Cardiac septum (tissue), 1 donor: ENCODE measurements around the gene TAF4. TPM values are rescaled to one million over a fixed set of nuclear protein-coding genes. Genes with fewer than 3 reads are reported as not detected.
"Not testable (repeated sequence)": the region's sequence is repeated elsewhere in the genome, so short reads cannot be mapped to it uniquely, and the experiment has no call there.

ENCODE experiments used
- DNase-seq: peaks from one replicate; pipeline ENCODE4 v3.0.0-alpha.2; 2020; ENCODE audit warnings: low spot score
- intact Hi-C: fragments of 100-400 bp; cut with DNase I; formaldehyde crosslinking; loops from one replicate; pipeline ENCODE4 v1.14.0; 2022
- total RNA-seq: library from RNA; stranded (reverse); fragmentation: NEBNext Ultra II Directional; extraction: Animal tissue kit (Norgen Biotek cat#: 25700); gene quantifications from one replicate; pipeline ENCODE4 v1.2.1, GENCODE V29; 2021
- donor health status: DM: no; HTN: no; CAD: no.

Gene TAF4
- total RNA-seq, 1 donor from 2014 or later = 13.6 TPM

DNA sequence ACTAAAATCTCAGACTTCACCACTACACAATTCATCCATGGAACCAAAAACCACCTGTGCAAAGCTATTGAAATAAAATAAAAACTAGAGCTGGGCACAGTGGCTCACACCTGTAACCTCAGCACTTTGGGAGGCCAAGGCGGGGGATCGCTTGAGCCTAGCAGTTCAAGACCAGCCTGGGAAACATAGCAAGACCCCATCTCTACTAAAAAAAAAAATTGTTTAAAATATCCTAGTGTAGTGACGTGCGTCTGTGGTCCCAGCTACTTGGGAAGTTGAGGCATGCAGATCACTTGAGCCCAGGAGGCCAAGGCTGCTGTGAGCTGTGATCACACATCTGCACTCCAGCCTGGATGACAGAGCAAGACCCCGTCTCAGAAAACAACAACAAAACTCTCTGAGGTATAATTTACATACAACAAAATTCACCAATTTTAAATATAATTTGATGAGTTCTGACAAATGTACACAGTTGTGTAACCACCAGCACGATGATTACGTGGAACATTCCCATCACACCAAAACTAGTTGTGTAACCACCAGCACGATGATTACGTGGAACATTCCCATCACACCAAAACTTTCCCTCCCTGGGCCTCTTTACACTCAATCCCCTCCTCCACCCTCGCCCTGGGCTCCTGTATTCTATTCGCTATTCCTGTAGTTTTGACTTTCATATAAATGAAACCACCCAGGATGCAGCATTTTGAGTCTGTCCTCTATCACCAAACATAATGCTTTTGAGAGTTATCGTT, 107.5 kb downstream of the TAF4 start:
- intact Hi-C loops = no loop called here

DNA sequence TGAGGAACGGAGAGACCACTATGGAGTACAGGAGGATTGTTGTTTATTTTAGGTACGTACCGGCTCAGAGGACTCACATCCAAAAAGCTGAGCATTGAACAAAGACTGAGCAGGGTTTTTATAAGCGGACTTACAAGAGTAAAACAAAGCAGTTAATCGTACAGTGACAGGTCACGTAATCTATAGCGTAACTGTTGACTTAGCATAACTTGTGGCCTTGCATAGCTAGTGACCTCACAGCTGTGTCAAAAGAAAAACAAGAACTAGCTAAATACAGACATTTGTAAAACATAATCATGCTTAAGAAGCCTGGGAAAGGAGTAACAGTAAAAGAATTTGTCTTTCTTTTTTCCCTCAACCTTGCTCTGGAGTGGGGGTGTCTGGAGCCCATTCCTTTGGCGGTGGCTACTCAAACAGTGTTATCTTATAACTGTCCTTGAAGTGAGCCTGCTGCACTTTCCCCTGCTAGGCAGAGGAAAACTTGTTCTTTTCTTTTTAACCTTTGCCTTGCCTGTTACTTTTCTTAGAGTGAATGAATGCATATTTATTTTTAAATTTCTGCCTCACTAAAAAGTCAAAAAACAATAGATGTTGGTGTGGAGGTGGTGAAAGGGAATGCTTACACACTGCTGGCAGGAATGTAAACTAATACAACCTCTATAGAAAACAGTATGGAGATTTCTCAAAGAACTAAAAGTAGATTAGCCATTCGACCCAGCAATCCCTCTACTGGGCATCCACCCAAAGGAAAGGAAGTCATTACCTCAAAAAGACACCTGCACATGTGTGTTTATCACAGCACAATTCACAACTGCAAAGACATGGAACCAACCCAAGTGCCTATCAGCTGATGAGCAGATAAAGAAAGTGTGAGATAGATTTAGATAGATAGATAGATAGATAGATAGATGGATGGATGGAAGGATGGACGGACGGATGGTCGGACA, 109.0 kb downstream of the TAF4 start:
- DNase-seq = peak; percentile 5
- intact Hi-C loops = no loop called here

More for the DNA sequence above, 107.5 kb downstream of the TAF4 start:
- peak; percentile 43 for DNase-seq

DNA sequence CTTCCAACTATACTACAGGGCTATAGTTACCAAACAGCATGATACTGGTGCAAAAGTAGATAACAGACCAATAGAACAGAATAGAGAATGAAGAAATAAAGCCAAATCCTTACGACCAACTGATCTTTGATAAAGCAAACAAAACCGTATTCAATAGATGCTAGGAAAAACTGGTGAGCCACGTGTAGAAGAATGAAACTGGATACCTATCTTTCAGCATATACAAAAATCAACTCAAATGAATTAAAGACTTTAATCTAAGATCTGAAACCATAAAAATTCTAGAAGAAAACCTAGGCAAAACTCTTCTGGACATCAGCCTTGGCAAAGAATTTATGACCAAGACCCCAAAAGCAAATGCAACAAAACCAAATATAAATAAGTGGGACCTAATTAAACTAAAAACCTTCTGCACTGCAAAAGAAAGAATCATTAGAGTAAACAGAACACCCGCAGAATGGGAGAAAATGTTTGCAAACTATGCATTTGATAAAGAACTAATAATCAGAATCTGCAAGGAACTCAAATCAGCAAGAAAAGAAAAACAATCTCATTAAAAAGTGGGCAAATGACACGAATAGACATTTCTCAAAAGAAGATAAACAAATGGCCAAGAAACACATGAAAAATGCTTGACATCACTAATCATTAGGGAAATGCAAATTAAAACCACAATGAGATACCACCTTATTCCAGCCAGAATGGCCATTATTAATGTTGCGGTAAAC, 109.8 kb downstream of the TAF4 start:
- DNase-seq = no peak
- intact Hi-C loops = no loop called here

DNA sequence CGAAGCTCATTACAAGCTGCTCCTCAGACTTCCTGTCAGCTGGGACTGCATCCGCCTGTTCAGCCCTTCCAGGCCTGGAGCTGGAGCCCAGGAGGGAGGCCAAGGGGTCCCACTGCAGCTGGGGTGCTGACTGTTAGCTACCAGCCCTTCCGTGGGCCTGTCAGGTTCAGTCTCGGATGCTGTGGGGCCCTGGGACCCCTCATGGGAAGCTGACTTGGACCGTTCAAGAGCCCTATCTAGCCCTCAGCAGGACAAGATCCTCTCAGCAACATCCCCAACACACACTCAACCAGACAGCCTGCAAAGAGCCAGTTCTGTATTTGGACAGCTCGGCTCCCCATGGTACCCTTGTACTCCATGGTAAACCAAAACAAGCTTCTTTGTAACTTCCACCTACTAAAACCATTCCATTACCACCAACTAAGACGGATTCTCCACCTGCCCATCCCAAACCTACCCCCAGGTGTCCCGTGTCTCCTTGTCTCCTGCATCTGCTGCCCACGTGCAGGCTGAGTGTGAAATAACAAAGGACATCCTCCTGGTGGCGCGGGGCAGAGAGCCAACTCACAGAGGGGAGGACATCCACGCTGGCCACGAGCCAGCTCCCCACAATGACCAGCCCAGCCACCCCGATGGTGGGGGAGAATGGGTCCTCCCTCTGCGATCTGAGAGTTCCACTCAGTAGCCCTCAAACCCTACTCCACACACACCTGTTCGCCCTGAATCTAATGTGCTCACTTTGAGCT, 111.2 kb downstream of the TAF4 start:
- DNase-seq = peak; percentile 59
- intact Hi-C loops = no loop called here

DNA sequence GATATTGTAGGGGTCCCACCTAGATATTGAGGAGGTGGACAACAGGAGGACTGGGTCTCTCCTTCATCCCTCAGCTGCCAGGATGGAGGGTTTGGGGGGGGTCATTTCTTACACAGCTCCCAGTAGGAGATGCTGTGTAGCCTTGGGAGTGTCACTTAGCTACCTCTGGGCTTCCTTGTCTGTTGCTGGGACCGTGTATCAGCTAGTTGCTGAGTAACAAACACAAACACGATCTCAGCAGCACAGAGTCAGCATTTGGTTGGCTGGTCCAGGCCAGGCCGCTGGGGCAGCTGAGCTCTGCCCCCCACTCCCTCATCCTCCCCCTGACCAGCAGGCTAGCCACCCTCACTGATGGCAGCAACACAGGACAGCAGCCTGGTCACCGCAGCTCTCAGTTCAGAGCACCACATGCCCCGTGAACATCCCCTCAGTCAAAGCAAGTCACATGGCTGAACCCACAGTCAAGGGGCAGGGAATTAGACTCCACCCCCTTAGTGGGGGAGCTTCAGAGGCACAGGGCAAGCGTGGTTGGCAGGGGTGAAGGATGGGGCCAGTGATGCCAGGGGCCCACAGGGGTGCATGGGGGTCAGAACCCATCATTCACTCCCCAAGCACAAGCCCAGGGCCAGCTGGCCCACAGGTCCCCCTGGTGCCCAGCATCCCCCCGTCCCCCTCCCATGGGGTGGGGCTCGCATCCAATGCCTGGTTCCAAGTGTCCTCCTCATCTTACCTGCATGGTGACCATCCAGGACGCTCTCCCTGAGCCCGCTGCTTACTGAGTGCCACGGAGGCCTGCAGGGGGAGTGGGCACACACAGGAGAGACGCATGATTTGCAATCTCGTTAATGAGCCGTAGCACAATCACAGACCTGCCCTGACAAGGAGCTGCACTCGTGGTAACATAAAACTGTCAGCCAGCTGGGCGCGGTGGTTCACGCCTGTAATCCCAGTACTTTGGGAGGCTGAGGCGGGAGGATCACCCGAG, 112.4 kb downstream of the TAF4 start:
- intact Hi-C loops = no loop called here
- peak; percentile 38 for DNase-seq

DNA sequence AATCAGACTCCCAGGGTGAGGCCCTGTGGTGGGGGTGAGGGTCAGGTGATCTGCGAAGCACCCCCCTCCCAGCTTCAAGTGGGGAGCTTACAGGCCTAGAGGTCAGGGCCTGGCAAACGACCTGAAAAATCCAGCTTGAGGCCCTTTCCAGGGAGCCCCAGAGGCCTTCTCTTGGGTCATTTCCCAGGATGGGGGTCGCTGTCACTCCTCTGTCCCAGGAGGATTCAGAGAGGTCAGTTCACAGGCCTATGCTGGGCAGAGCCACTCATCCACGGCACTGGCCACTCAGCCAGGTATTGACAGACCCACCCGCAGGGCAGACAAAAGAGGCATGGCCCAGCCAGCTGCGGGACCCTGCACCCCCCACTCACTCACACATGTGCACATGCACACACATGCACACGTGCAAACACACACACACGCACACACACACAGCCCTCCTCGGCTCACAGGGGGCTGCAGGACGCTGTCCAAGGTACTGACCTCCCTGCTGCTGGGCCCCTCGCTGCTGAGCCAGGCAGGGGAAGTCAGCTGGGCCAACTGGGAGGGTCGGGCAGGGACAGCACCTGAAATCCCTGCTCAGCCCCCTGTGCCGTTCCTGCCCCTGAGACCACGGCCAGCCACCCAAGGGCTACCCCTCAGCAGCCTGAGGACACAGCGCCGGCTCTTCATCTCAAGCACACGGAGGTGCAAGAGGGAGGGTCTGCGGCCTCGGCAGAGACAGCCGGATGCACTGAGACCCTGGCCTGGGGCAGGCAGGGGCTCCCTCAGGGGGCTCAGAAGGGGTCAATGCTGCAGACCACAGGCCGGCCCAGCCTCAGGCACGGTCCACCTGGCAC, 113.8 kb downstream of the TAF4 start:
- peak; percentile 54 for DNase-seq
- intact Hi-C loops = no loop called here

DNA sequence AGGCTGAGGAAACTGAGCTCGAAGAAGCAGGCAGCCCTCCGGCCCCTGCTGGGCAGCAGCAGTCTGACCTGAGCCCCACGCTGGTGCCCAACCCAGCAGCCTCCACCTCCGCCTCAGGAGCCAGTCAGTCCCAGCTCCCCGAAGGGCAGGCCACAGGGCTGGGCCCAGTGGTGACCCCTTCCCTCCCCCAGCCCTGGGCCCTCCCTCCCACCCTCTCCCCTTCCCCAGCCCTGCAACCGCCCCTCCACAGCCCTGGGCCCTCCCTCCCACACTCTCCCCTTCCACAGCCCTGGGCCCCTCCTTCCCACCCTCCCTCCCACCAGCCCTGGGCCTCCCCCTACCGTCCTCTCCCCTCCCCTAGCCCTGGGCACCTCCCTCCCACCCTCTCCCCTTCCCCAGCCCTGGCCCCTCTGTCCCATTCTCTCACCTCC, 115.0 kb downstream of the TAF4 start:
- DNase-seq = peak; percentile 49
- intact Hi-C loops = no loop called here

DNA sequence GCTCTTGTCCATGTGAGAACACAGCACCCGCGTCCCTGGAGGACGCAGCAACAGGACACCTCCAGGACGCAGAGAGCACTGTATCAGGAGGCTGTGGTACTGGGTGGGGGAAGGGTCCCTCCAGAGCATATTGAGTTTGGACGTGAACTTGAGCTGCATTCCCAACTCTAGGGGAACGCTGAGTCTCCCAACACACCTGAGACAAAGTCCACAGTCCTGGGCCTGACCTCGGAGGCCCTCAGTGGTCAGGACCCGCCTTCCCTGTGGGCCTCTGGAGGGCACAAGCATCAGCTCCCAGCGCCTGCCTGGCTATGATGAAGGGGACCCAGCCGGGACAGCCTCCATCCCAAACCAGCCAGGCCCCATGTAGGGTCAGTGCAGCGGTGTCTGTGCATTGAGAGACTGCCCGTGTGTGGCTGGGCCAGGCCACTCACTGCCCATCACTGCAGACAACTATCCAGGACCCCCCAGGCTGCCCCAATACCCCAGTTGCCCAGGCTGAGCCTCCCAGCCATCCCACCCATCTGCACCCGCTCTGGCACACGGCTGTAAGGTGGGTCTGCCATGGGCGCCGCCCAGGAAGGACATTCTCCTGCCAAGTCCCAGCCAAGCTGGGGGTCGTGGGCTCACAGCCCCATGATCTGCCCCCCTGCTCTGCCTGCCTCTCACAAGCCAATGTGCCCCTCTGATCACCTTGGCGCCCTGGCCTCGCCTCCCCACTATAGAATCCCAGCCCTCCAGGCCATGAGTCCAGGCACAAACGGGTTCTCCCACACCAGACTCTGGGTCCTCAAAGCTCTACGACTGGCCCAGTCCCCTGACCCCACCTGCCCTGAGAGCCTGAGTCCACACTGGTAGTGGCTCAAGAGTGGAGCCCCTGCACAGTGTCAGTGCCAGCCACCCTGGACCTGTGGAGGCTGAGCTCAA, 115.7 kb downstream of the TAF4 start:
- DNase-seq = peak; percentile 59
- intact Hi-C loops = no loop called here

DNA sequence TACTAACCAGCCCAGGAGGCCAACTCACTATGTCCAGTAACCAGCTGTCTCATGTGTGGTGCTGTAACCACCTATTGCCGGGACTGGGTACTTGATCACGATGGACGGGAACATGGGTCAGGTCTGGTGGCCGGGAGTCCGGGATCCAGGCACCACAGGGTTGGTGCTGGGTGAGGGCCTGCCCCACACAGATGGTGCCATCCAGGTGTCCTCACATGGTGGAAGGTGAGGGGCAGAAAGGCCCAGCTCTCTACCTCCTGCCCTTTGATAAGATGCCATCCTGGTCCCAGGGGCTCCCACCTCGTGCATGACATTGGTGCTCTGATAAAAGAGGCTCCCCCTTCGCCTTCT, 116.3 kb downstream of the TAF4 start:
- intact Hi-C loops = no loop called here
- peak; percentile 56 for DNase-seq

DNA sequence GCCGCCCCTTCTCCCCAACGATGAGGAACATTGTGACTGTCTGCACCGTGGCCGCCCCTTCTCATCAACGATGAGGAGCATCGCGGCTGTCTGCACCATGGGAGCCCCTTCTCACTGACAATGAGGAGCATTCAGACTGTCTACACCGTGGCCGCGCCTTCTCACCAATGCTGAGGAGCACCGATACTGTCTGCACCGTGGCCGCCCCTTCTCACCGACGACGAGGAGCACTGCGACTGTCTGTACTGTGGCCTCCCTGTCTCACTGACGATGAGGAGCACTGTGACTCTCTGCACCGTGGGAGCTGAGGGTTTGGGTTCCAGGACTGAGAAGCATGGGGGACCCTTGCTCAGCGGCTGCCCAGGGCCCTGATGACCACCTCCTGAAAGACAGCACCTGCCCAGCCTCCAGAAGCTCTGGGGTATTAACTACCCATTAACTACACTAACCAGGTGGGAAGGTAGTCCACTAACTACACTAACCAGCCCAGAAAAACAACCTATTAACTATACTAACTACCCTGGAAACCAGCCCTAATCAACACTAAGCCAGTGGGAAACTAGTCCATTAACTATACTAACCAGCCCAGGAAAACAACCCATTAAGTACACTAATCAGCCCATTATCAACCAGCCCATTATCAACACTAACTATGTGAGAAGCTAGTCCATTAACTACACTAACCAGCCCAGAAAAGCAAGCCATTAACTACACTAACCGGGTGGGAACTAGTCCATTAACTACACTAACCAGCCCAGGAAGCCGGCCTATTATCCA, 116.9 kb downstream of the TAF4 start:
- DNase-seq = peak; percentile 35
- intact Hi-C loops = no loop called here

DNA sequence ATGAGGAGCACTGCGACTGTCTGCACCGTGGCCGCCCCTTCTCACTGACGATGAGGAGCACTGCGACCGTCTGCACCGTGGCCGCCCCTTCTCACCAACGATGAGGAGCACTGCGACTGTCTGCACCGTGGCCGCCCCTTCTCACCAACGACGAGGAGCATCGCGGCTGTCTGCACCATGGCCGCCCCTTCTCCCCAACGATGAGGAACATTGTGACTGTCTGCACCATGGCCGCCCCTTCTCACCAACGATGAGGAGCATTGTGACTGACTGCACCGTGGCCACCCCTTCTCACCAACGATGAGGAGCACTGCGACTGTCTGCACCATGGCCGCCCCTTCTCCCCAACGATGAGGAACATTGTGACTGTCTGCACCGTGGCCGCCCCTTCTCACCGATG, 117.6 kb downstream of the TAF4 start:
- intact Hi-C loops = not testable (repeated sequence)
- peak; percentile 15 for DNase-seq

DNA sequence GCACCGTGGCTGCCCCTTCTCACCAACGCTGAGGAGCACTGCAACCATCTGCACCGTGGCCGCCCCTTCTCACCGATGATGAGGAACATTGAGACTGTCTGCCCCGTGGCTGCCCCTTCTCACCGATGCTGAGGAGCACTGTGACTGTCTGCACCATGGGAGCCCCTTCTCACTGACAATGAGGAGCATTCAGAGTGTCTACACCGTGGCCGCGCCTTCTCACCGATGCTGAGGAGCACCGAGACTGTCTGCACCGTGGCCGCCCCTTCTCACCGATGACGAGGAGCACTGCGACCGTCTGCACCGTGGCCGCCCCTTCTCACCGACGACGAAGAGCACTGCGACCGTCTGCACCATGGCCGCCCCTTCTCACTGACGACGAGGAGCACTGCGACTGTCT, 120.2 kb downstream of the TAF4 start:
- intact Hi-C loops = not testable (repeated sequence)
- peak; percentile 31 for DNase-seq

DNA sequence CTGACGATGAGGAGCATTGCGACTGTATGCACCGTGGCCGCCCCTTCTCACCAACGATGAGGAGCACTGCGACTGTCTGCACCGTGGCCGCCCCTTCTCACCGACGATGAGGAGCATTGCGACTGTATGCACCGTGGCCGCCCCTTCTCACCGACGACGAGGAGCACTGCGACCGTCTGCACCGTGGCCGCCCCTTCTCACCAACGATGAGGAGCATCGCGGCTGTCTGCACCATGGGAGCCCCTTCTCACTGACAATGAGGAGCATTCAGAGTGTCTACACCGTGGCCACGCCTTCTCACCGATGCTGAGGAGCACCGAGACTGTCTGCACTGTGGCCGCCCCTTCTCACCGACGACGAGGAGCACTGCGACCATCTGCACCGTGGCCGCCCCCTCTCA, 120.7 kb downstream of the TAF4 start:
- peak; percentile 5 for DNase-seq
- intact Hi-C loops = not testable (repeated sequence)

DNA sequence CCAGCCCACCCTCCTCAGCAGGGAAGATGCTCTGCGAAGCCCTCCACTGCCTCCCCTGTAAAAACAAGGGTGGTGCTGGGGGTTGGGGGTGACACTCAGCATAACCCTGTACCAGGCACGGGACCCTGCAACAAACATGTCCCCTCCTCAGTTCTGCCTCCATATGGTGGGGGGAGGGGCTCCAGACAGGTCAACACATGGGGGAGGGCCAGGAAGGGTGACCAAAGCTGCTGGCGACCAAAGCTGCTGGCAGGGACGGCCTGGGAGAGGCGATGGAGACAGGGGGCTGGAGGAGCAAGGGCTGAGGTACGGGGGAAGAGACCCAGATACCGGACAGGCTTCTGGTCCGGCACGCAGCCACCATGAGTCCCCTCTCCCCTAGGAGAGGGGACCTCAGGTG, 123.2 kb downstream of the TAF4 start:
- intact Hi-C loops = no loop called here
- DNase-seq = peak; percentile 46

DNA sequence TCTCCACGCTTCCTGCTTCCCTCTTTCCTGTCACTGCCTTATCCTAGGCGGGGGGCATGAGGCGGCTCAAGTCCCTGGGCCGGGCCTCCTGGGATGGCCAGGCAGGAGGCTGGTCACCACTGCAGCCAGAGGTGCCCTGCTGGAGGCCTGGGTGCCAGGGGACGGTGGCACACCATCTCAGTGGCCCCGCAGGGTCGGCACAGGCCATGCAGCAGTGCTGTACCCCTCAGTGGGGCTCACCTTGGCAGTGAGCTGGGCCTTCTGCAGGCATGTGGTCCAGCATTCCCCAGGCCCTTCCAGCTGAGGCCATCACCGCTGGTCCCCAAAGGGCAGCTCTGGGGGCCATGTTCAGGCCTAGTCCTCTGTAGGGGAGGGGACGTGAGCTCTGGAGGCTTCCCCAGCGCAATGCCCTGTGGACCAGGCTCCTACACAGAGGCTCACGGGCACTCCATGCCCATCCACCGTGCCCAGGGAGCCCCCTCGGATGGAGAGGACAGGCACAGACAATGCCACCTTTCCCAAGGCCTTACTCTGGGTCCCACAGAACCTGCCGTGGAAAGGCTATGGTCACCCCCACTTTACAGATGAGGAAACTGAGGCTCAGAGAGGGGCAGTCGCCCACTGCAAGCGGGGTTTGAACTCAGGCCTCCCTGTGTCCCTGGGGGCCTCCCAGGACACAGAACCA, 123.8 kb downstream of the TAF4 start:
- intact Hi-C loops = no loop called here
- peak; percentile 49 for DNase-seq
